GM23338 (cell line): Measurements from ENCODE around the gene SEC63. TPM values are rescaled to one million over a fixed set of nuclear protein-coding genes. Genes with fewer than 3 reads are reported as not detected.

Source experiments
- ATAC-seq: fragments of 200-7000 bp; cut with Tn5 transposase; 3 replicates; pipeline ENCODE4 v1.9.1; 2020
- DNase-seq: peaks from one replicate; pipeline ENCODE4 v3.0.0-alpha.2; 2015; ENCODE audit warnings: low spot score
- H2AFZ ChIP-seq: fragments of 200-600 bp; sonication (generic); 2 replicates; pipeline ENCODE4 v1.8.0; 2016; ENCODE audit warnings: antibody characterized with exemption, mild to moderate bottlenecking, moderate library complexity
- H3F3A ChIP-seq: fragments of 200-600 bp; sonication (generic); replicated peaks from 2 replicates; pipeline ENCODE4 v1.8.0; 2017; ENCODE audit warnings: antibody characterized with exemption, mixed run types, low read depth
- H3K27ac ChIP-seq: fragments of 200-600 bp; sonication (generic); 2 replicates; pipeline ENCODE4 v1.6.1; 2016; ENCODE audit warnings: low read depth
- H3K27me3 ChIP-seq: fragments of 200-600 bp; sonication (generic); 2 replicates; pipeline ENCODE4 v1.8.0; 2016; ENCODE audit warnings: mild to moderate bottlenecking, mixed run types, moderate library complexity; ENCODE audit not compliant: insufficient read depth
- H3K36me3 ChIP-seq: fragments of 200-600 bp; sonication (generic); 2 replicates; pipeline ENCODE4 v1.8.0; 2016; ENCODE audit warnings: mild to moderate bottlenecking; ENCODE audit not compliant: insufficient read depth
- H3K4me1 ChIP-seq: fragments of 200-600 bp; sonication (generic); 2 replicates; pipeline ENCODE4 v1.8.0; 2016; ENCODE audit warnings: mild to moderate bottlenecking, moderate library complexity; ENCODE audit not compliant: insufficient read depth
- H3K4me2 ChIP-seq: fragments of 200-600 bp; sonication (generic); 2 replicates; pipeline ENCODE4 v1.7.1; 2017; ENCODE audit warnings: mixed run types
- H3K4me3 ChIP-seq: fragments of 200-600 bp; sonication (generic); 2 replicates; pipeline ENCODE4 v1.6.1; 2016; ENCODE audit warnings: mixed run types
- H3K79me2 ChIP-seq: fragments of 200-600 bp; sonication (generic); replicated peaks from 2 replicates; pipeline ENCODE4 v1.8.0; 2017; ENCODE audit warnings: mild to moderate bottlenecking; ENCODE audit not compliant: insufficient read depth
- H3K9me2 ChIP-seq: fragments of 200-600 bp; sonication (generic); 2 replicates; pipeline ENCODE4 v1.8.0; 2017; ENCODE audit not compliant: insufficient read depth
- H4K20me1 ChIP-seq: fragments of 200-600 bp; sonication (generic); replicated peaks from 2 replicates; pipeline ENCODE4 v1.8.0; 2017; ENCODE audit warnings: mild to moderate bottlenecking; ENCODE audit not compliant: insufficient read depth
- H3K27ac Mint-ChIP-seq: 2 replicates; pipeline ENCODE4 v1.8.0; 2020; ENCODE audit warnings: inconsistent platforms, mild to moderate bottlenecking, moderate library complexity, mixed read lengths
- H3K27me3 Mint-ChIP-seq: 3 replicates; pipeline ENCODE4 v1.8.0; 2022; ENCODE audit warnings: low read depth, mild to moderate bottlenecking, moderate library complexity, mixed read lengths, inconsistent platforms; ENCODE audit not compliant: insufficient read depth, poor library complexity
- H3K36me3 Mint-ChIP-seq: 3 replicates; pipeline ENCODE4 v1.8.0; 2021; ENCODE audit warnings: low read depth, mild to moderate bottlenecking, inconsistent platforms, moderate library complexity, mixed read lengths
- H3K4me1 Mint-ChIP-seq: 3 replicates; pipeline ENCODE4 v1.8.0; 2020; ENCODE audit warnings: mild to moderate bottlenecking, inconsistent platforms, mixed read lengths
- H3K4me3 Mint-ChIP-seq: 3 replicates; pipeline ENCODE4 v1.8.0; 2021; ENCODE audit warnings: moderate library complexity, mild to moderate bottlenecking, inconsistent platforms, mixed read lengths
- H3K9me3 Mint-ChIP-seq: 3 replicates; pipeline ENCODE4 v1.8.0; 2020; ENCODE audit warnings: moderate library complexity, mild to moderate bottlenecking, inconsistent platforms, mixed read lengths
- CREB1 ChIP-seq: fragments of 250-450 bp; sonication (Bioruptor Pico); IDR thresholded peaks from 2 replicates; pipeline ENCODE4 v1.5.0; 2020; ENCODE audit warnings: low read depth, mild to moderate bottlenecking, moderate library complexity
- EZH2phosphoT487 ChIP-seq: fragments of 200-600 bp; sonication (generic); IDR thresholded peaks from one replicate; pipeline ENCODE4 v1.8.1; 2018; ENCODE audit warnings: antibody characterized with exemption; ENCODE audit not compliant: unreplicated experiment
- JUNB ChIP-seq: IDR thresholded peaks from one replicate; pipeline ENCODE4 v1.6.1; 2016; ENCODE audit warnings: antibody characterized with exemption; ENCODE audit not compliant: unreplicated experiment
- NANOG ChIP-seq: IDR thresholded peaks from 2 replicates; pipeline ENCODE4 v1.6.1; 2016; ENCODE audit warnings: antibody characterized with exemption, borderline replicate concordance
- STAT1 ChIP-seq: IDR thresholded peaks from one replicate; pipeline ENCODE4 v1.6.1; 2016; ENCODE audit warnings: antibody characterized with exemption; ENCODE audit not compliant: unreplicated experiment
- ZNF114 ChIP-seq: fragments of 250-450 bp; sonication (Bioruptor Pico); IDR thresholded peaks from 2 replicates; pipeline ENCODE4 v1.5.0; 2020; ENCODE audit warnings: mild to moderate bottlenecking, moderate library complexity
- ZNF462 ChIP-seq: fragments of 250-450 bp; sonication (Bioruptor Pico); IDR thresholded peaks from 2 replicates; pipeline ENCODE4 v1.5.0; 2020; ENCODE audit warnings: mild to moderate bottlenecking, moderate library complexity
- polyA plus RNA-seq: library from polyadenylated mRNA; unstranded; fragments of >200 nt; fragmentation: Nextera tagmentation; extraction: Ambion mirVana; gene quantifications from 2 replicates; pipeline ENCODE4 v1.2.1, GENCODE V29; 2016
- total RNA-seq: library from RNA; depleted of rRNA; stranded (reverse); fragments of >200 nt; shearing (Covaris generic); gene quantifications from 2 replicates; pipeline ENCODE4 v1.2.3, GENCODE V29; 2014
- TF ChIP-seq, protein P1 (sequence below): IDR thresholded peaks from one replicate; pipeline ENCODE4 v1.6.1; 2018; ENCODE audit warnings: antibody characterized with exemption; ENCODE audit not compliant: unreplicated experiment

SEC63 gene
- total and polyA plus RNA-seq, 2 experiments from 2014 or later = 48.2 to 124 TPM

DNA sequence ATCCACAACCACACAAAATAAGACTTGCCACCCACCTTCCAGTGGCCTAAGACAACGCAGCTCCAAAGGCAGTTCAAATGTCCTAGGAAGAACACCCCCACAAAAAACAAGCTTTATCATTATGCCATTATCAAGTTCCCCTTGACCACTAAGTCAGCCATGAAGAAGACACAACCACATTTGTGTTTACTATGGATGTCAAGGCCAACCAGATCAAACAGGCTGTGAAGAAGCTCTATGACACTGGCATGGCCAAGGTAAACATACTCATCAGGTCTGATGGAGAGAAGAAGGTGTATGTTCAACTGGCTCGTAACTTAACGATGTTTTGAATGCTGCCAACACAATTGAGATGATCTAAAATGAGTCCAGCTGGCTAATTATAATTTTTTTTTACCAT lies 26.1 kb downstream of the SEC63 start:
- no peaks in the 10 kb centered on the region for H3K27me3 ChIP-seq
- no peak overlapping the region for H3K27ac ChIP-seq
- no peaks in the 10 kb centered on the region for H3F3A ChIP-seq
- peaks cover 80% of the 10 kb centered on the region for H3K79me2 ChIP-seq
- H3K4me1 ChIP-seq = no peaks in the 10 kb centered on the region; the same call in 1 of the 2 replicates
- Mint-ChIP-seq H3K27ac (no peak overlapping the region), H3K4me1 (no peaks in the 10 kb centered on the region), H3K9me3 (peaks cover 54% of the 10 kb centered on the region), H3K36me3 (peaks cover 81% of the 10 kb centered on the region), H3K27me3 (peaks cover 2% of the 10 kb centered on the region), H3K4me3 (no peak overlapping the region)
- no peak for DNase-seq
- no peak overlapping the region for H3K4me3 ChIP-seq
- no peaks in the 10 kb centered on the region; the same call in 1 of the 2 replicates for H3K36me3 ChIP-seq
- ATAC-seq = no peak
- H3K4me2 ChIP-seq = no peak overlapping the region
- H3K9me2 ChIP-seq = no peaks in the 10 kb centered on the region
- TF ChIP-seq NANOG (no peak), EZH2phosphoT487 (no peak), ZNF462 (CRISPR knock-in tag) (no peak), ZNF114 (no peak), STAT1 (no peak), CREB1 (CRISPR knock-in tag) (no peak), JUNB (no peak)
- TF ChIP-seq, protein P1, sequence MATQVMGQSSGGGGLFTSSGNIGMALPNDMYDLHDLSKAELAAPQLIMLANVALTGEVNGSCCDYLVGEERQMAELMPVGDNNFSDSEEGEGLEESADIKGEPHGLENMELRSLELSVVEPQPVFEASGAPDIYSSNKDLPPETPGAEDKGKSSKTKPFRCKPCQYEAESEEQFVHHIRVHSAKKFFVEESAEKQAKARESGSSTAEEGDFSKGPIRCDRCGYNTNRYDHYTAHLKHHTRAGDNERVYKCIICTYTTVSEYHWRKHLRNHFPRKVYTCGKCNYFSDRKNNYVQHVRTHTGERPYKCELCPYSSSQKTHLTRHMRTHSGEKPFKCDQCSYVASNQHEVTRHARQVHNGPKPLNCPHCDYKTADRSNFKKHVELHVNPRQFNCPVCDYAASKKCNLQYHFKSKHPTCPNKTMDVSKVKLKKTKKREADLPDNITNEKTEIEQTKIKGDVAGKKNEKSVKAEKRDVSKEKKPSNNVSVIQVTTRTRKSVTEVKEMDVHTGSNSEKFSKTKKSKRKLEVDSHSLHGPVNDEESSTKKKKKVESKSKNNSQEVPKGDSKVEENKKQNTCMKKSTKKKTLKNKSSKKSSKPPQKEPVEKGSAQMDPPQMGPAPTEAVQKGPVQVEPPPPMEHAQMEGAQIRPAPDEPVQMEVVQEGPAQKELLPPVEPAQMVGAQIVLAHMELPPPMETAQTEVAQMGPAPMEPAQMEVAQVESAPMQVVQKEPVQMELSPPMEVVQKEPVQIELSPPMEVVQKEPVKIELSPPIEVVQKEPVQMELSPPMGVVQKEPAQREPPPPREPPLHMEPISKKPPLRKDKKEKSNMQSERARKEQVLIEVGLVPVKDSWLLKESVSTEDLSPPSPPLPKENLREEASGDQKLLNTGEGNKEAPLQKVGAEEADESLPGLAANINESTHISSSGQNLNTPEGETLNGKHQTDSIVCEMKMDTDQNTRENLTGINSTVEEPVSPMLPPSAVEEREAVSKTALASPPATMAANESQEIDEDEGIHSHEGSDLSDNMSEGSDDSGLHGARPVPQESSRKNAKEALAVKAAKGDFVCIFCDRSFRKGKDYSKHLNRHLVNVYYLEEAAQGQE = no peak
- no peak overlapping the region for H2AFZ ChIP-seq
- peaks cover 4% of the 10 kb centered on the region for H4K20me1 ChIP-seq
